HG02840 (cell line): ENCODE data around the gene ERC1.

Source experiments
- ATAC-seq: cut with Tn5 transposase; IDR thresholded peaks from one replicate; pipeline ENCODE4 v1.9.1; 2021; ENCODE audit warnings: mild to moderate bottlenecking, moderate library complexity, moderate number of reproducible peaks; ENCODE audit not compliant: unreplicated experiment, low FRiP score

Gene ERC1

GRCh38 chr12:1496162-1496900 lies 505.3 kb downstream of the ERC1 start:
- ATAC-seq: no peak

GRCh38 chr12:1497161-1497560 lies 506.1 kb downstream of the ERC1 start:
- ATAC-seq: no peak

GRCh38 chr12:1498199-1498740 lies 507.2 kb downstream of the ERC1 start:
- no peak for ATAC-seq

- no peak for ATAC-seq
These were observed 508.3 kb downstream of the ERC1 start for GRCh38 chr12:1499351-1499750.

- no peak for ATAC-seq
These were observed 509.2 kb downstream of the ERC1 start for GRCh38 chr12:1500095-1500801.

GRCh38 chr12:1501001-1501400 lies 510.0 kb downstream of the ERC1 start:
- ATAC-seq: no peak

GRCh38 chr12:1501695-1502378 lies 510.8 kb downstream of the ERC1 start:
- no peak for ATAC-seq

- ATAC-seq: no peak
These were observed 511.3 kb downstream of the ERC1 start for GRCh38 chr12:1502379-1502720.

GRCh38 chr12:1502831-1503230 lies 511.8 kb downstream of the ERC1 start:
- ATAC-seq: no peak

- ATAC-seq: no peak
These were observed 512.3 kb downstream of the ERC1 start for GRCh38 chr12:1503281-1503711.

- ATAC-seq: no peak
These were observed 513.4 kb downstream of the ERC1 start for GRCh38 chr12:1504304-1504894.

GRCh38 chr12:1504895-1505311 lies 513.9 kb downstream of the ERC1 start:
- ATAC-seq: no peak

GRCh38 chr12:1505576-1505975 lies 514.6 kb downstream of the ERC1 start:
- no peak for ATAC-seq

- no peak for ATAC-seq
These were observed 516.3 kb downstream of the ERC1 start for GRCh38 chr12:1507308-1507707.

- no peak for ATAC-seq
These were observed 518.5 kb downstream of the ERC1 start for GRCh38 chr12:1509413-1510052.

- no peak for ATAC-seq
These were observed 519.2 kb downstream of the ERC1 start for GRCh38 chr12:1510056-1510812.

GRCh38 chr12:1515010-1515409 lies 524.0 kb downstream of the ERC1 start:
- ATAC-seq: no peak

GRCh38 chr12:1515428-1515827 lies 524.4 kb downstream of the ERC1 start:
- no peak for ATAC-seq

GRCh38 chr12:1517007-1517406 lies 526.0 kb downstream of the ERC1 start:
- no peak for ATAC-seq
